WTC11 (cell line): ENCODE measurements around the gene ASTN2. TPM values are rescaled to one million over a fixed set of nuclear protein-coding genes. Genes with fewer than 3 reads are reported as not detected.

Experiments used
- ATAC-seq: fragments of 200-7000 bp; cut with Tn5 transposase; 2 replicates; pipeline ENCODE4 v1.10.0; 2021; ENCODE audit warnings: mild to moderate bottlenecking, moderate library complexity
- CTCF ChIA-PET: fragments of 300-600 bp; sonication (Branson Sonifier 250); formaldehyde crosslinking; loops from one replicate; lab custom pipeline; 2021; ENCODE audit warnings: antibody characterized with exemption; lab: Charles Lee
- POLR2A ChIA-PET: fragments of 350-600 bp; sonication (Branson Sonifier 250); formaldehyde crosslinking; loops from one replicate; lab custom pipeline; 2021; ENCODE audit warnings: antibody characterized with exemption; lab: Charles Lee
- DNase-seq: peaks from one replicate; pipeline ENCODE4 v3.0.0; 2021; ENCODE audit warnings: low spot score
- H3K27ac Mint-ChIP-seq: 2 replicates; pipeline ENCODE4 v1.8.0; 2021; ENCODE audit warnings: mixed read lengths
- H3K27me3 Mint-ChIP-seq: 2 replicates; pipeline ENCODE4 v1.8.0; 2021; ENCODE audit warnings: low read depth, mild to moderate bottlenecking, moderate library complexity, mixed read lengths
- H3K36me3 Mint-ChIP-seq: 2 replicates; pipeline ENCODE4 v1.8.0; 2021; ENCODE audit warnings: mixed read lengths
- H3K4me1 Mint-ChIP-seq: 2 replicates; pipeline ENCODE4 v1.8.0; 2022; ENCODE audit warnings: mixed read lengths
- H3K4me3 Mint-ChIP-seq: 2 replicates; pipeline ENCODE4 v1.8.0; 2021; ENCODE audit warnings: mild to moderate bottlenecking, moderate library complexity, mixed read lengths
- H3K9me3 Mint-ChIP-seq: 2 replicates; pipeline ENCODE4 v1.8.0; 2021; ENCODE audit warnings: mixed read lengths
- ATF6 ChIP-seq: sonication (generic); formaldehyde crosslinking; IDR thresholded peaks from 2 replicates; pipeline ENCODE4 v1.8.1; 2023; ENCODE audit warnings: mild to moderate bottlenecking, missing genetic modification reagents
- CREM ChIP-seq: sonication (generic); formaldehyde crosslinking; IDR thresholded peaks from 2 replicates; pipeline ENCODE4 v1.8.1; 2022; ENCODE audit warnings: mild to moderate bottlenecking, missing genetic modification reagents, moderate library complexity
- CTCF ChIP-seq: fragments of 200-600 bp; IDR thresholded peaks from 2 replicates; pipeline ENCODE4 v1.8.0; 2022; ENCODE audit warnings: antibody characterized with exemption
- ERG ChIP-seq: fragments of 250-450 bp; sonication (Bioruptor Pico); IDR thresholded peaks from 2 replicates; pipeline ENCODE4 v1.8.0; 2021; ENCODE audit warnings: mild to moderate bottlenecking
- FOXK1 ChIP-seq: sonication (generic); formaldehyde crosslinking; IDR thresholded peaks from 2 replicates; pipeline ENCODE4 v1.8.0; 2022; ENCODE audit warnings: mild to moderate bottlenecking, moderate library complexity, missing genetic modification reagents
- FOXP1 ChIP-seq: sonication (generic); formaldehyde crosslinking; IDR thresholded peaks from 2 replicates; pipeline ENCODE4 v1.8.0; 2022; ENCODE audit warnings: missing genetic modification reagents, mild to moderate bottlenecking, moderate library complexity, borderline replicate concordance
- HMGXB4 ChIP-seq: sonication (generic); formaldehyde crosslinking; IDR thresholded peaks from 2 replicates; pipeline ENCODE4 v1.8.1; 2023; ENCODE audit warnings: mild to moderate bottlenecking, moderate library complexity, missing genetic modification reagents
- IRF1 ChIP-seq: sonication (generic); formaldehyde crosslinking; IDR thresholded peaks from 2 replicates; pipeline ENCODE4 v1.8.0; 2023; ENCODE audit warnings: missing genetic modification reagents
- MLX ChIP-seq: sonication (generic); formaldehyde crosslinking; IDR thresholded peaks from 2 replicates; pipeline ENCODE4 v1.8.1; 2023; ENCODE audit warnings: mild to moderate bottlenecking, missing genetic modification reagents, moderate library complexity
- MXD4 ChIP-seq: fragments of 250-450 bp; sonication (Bioruptor Pico); IDR thresholded peaks from 2 replicates; pipeline ENCODE4 v1.8.0; 2021; ENCODE audit warnings: mild to moderate bottlenecking, moderate library complexity, borderline replicate concordance
- NR1H2 ChIP-seq: sonication (generic); formaldehyde crosslinking; IDR thresholded peaks from 2 replicates; pipeline ENCODE4 v1.9.0; 2021; ENCODE audit warnings: mild to moderate bottlenecking, moderate library complexity, missing genetic modification reagents
- NR2C2 ChIP-seq: sonication (generic); formaldehyde crosslinking; IDR thresholded peaks from 2 replicates; pipeline ENCODE4 v1.8.0; 2022; ENCODE audit warnings: mild to moderate bottlenecking, missing genetic modification reagents
- OVOL2 ChIP-seq: fragments of 250-450 bp; sonication (Bioruptor Pico); IDR thresholded peaks from 2 replicates; pipeline ENCODE4 v1.9.0; 2021; ENCODE audit warnings: mild to moderate bottlenecking, borderline replicate concordance
- PRRX2 ChIP-seq: fragments of 250-450 bp; sonication (Bioruptor Pico); IDR thresholded peaks from 2 replicates; pipeline ENCODE4 v1.8.0; 2021; ENCODE audit warnings: mild to moderate bottlenecking
- SMAD4 ChIP-seq: sonication (generic); formaldehyde crosslinking; IDR thresholded peaks from 2 replicates; pipeline ENCODE4 v1.8.0; 2022; ENCODE audit warnings: mild to moderate bottlenecking, missing genetic modification reagents
- SOX15 ChIP-seq: fragments of 250-450 bp; sonication (Bioruptor Pico); IDR thresholded peaks from 2 replicates; pipeline ENCODE4 v1.9.0; 2021; ENCODE audit warnings: mild to moderate bottlenecking
- TEAD4 ChIP-seq: sonication (generic); formaldehyde crosslinking; IDR thresholded peaks from 2 replicates; pipeline ENCODE4 v1.8.0; 2022; ENCODE audit warnings: mild to moderate bottlenecking, missing genetic modification reagents
- ZNF121 ChIP-seq: sonication (generic); formaldehyde crosslinking; IDR thresholded peaks from 2 replicates; pipeline ENCODE4 v1.8.0; 2023; ENCODE audit warnings: missing genetic modification reagents
- ZNF671 ChIP-seq: fragments of 250-450 bp; sonication (Bioruptor Pico); IDR thresholded peaks from 2 replicates; pipeline ENCODE4 v1.8.0; 2021; ENCODE audit warnings: mild to moderate bottlenecking
- ZSCAN18 ChIP-seq: fragments of 250-450 bp; sonication (Bioruptor Pico); IDR thresholded peaks from 2 replicates; pipeline ENCODE4 v2.1.2; 2022; ENCODE audit warnings: mild to moderate bottlenecking, moderate library complexity
- total RNA-seq: library from RNA; stranded (reverse); gene quantifications from 3 replicates; pipeline ENCODE4 v1.2.3, GENCODE V29; 2021

ASTN2 gene
- total RNA-seq, 1 experiment from 2014 or later, result 16.2 TPM

GRCh38 chr9:116900543-116900942 lies 514.3 kb downstream of the ASTN2 start:
- POLR2A ChIA-PET, result no interaction called here
- no peaks in the 10 kb centered on the region; the same call in none of the 2 replicates for H3K27me3 Mint-ChIP-seq
- ATAC-seq, result peak; percentile 66
- H3K36me3 Mint-ChIP-seq, result peaks cover 8% of the 10 kb centered on the region
- peaks cover 25% of the 10 kb centered on the region for H3K4me1 Mint-ChIP-seq
- H3K4me3 Mint-ChIP-seq, result no peak overlapping the region
- TF ChIP-seq FOXP1 (no peak), NR2C2 (CRISPR knock-in tag) (no peak), SMAD4 (CRISPR knock-in tag) (no peak), HMGXB4 (CRISPR knock-in tag) (no peak), SOX15 (CRISPR knock-in tag) (no peak), FOXK1 (no peak), CTCF (no peak), CREM (no peak), OVOL2 (CRISPR knock-in tag) (no peak), MXD4 (CRISPR knock-in tag) (no peak), PRRX2 (no peak), NR1H2 (CRISPR knock-in tag) (no peak), TEAD4 (CRISPR knock-in tag) (no peak), ZNF121 (CRISPR knock-in tag) (no peak), ZSCAN18 (no peak), ZNF671 (no peak), IRF1 (CRISPR knock-in tag) (no peak), ERG (CRISPR knock-in tag) (no peak), MLX (CRISPR knock-in tag) (no peak), ATF6 (no peak)
- TF ChIP-seq, all 79 proteins: peak for 0
- no peak for DNase-seq
- no peak overlapping the region for H3K27ac Mint-ChIP-seq
- H3K9me3 Mint-ChIP-seq, result peaks cover 23% of the 10 kb centered on the region
- CTCF ChIA-PET, result interaction anchor here (1.2 kb wide), 1 partner anchor 40 kb away, joined by 3 read pairs; no protein-coding TSS in a partner anchor
